ENCODE data around the gene RASGEF1C. TPM values are rescaled to one million over a fixed set of nuclear protein-coding genes. Genes with fewer than 3 reads are reported as not detected.

The RASGEF1C gene
- total RNA-seq, 6 experiments from 2014 or later = not detected

GRCh38 chr5:180115326-180116076 lies 93.5 kb downstream of the RASGEF1C start:
- peaks cover 2% of the 10 kb centered on the region for H3K27me3 Mint-ChIP-seq (ENCODE audit: insufficient read depth)
- no peaks in the 10 kb centered on the region for H3K4me1 Mint-ChIP-seq (ENCODE audit: low read depth)
- TF ChIP-seq CTCF (IDR thresholded peaks at IDR 0.05) = no peak
- H3K27ac Mint-ChIP-seq = no peak overlapping the region
- peaks cover 12% of the 10 kb centered on the region; the same call in 1 of the 2 replicates for H3K36me3 Mint-ChIP-seq (ENCODE audit: low read depth)
- peaks cover 35% of the 10 kb centered on the region for H3K9me3 Mint-ChIP-seq
- DNase-seq = no peak
- no peak overlapping the region for H3K4me3 Mint-ChIP-seq

DNA sequence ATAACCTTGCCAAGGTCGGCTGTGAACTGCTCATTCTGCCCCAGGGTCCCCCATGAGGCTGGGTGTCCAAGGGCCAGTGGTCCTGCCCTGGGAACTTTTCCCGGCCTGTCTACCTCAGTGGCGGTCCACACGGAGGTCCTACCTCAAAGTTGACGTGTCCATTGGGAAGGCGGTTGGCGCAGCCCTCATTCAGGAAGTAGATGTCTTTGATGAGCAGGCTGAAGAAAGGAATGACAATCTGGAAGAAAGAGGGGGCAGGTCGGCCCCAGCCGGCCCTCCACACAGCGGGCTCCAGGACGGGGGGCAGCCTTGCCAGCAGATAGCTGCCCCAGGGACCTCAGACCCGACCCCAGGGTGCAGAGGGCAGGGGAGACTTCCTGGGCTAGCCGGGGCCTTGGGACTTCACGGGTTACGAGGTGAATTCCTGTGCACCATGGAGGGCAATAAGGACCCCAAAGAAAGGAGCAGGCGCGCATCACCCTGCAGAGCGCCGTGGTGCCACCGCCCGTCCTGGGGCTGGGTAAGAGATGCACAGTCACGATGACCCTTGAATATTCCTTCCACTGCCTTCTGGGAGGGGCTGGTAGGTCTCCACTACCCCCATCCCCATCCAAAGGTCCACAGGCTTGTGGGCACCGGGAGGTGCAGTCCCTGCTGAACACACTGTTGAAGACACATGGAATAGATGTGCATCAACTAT lies 94.6 kb downstream of the RASGEF1C start:
- H3K27me3 Mint-ChIP-seq (ENCODE audit: insufficient read depth) = peaks cover 2% of the 10 kb centered on the region
- peaks cover 42% of the 10 kb centered on the region for H3K9me3 Mint-ChIP-seq
- no peak for TF ChIP-seq CTCF (IDR thresholded peaks at IDR 0.05)
- H3K27ac Mint-ChIP-seq = no peak overlapping the region
- H3K4me1 Mint-ChIP-seq (ENCODE audit: low read depth) = no peaks in the 10 kb centered on the region
- H3K4me3 Mint-ChIP-seq = no peak overlapping the region
- peaks cover 12% of the 10 kb centered on the region; the same call in 1 of the 2 replicates for H3K36me3 Mint-ChIP-seq (ENCODE audit: low read depth)
- DNase-seq = no peak

DNA sequence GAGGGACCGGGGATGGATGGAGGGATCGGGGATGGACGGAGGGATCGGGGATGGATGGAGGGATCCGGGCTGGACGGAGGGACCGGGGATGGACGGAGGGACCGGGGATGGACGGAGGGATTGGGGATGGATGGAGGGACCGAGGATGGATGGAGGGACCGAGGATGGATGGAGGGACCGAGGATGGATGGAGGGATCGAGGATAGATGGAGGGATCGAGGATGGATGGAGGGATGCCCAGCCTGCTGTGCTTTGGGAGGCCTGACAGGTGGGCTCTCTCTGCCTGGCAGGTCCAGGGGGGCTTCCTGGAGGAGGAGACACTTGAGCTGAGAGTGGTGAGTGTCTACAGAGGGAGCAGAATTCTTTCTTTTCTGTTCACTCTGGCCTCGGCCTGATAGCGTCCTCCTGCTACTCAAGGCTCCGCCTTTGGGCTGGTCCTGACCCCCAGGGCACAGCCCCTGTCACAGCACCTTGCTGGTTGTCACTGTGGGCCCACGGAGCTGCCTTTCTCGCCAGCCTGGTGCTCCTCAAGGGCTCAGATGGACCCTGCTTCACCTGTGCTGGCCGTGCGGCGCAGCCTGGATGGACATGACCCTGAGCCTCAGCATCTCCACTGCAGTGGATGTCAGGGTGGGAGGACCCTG lies 95.2 kb downstream of the RASGEF1C start:
- Mint-ChIP-seq H3K4me3 (no peak overlapping the region), H3K36me3 (ENCODE audit: low read depth) (peaks cover 12% of the 10 kb centered on the region; the same call in 1 of the 2 replicates)

DNA sequence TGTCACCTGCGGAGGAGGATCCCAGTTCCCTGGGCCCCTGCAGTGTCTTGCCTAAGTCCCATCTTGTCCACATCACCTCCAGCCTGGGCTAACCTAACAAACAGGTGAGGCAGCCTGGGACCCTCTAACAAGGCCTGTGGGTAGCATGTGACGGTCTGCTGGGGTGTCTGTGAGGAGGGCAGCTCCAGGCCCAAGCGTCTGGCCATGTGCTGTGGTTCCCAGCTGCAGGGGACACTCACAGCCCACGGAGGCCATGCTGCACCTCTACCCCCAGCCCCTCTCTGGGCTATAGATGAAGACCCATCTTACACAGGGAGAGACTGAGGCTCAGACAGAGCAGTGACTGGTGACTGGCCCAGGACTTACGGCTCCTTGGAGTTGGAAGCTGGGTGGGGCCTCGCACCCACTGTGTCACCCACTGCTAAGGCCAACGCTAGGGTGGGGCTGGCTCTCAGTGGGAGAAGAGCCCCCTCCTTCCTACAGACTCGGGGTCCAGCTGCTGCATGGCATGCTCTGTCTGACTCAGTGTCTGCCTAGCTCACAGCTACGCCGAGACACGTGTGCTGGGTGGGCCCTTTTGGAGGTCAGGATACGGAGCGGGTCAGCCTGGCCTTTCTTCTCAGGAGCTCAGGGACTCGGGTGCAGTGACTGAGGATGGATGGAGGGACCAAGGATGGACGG lies 96.7 kb downstream of the RASGEF1C start:
- no peak overlapping the region for H3K4me3 Mint-ChIP-seq
- peaks cover 10% of the 10 kb centered on the region for H3K36me3 Mint-ChIP-seq (ENCODE audit: low read depth)
- H3K27me3 Mint-ChIP-seq (ENCODE audit: insufficient read depth) = peaks cover 2% of the 10 kb centered on the region
- no peaks in the 10 kb centered on the region for H3K4me1 Mint-ChIP-seq (ENCODE audit: low read depth)
- no peak for DNase-seq
- H3K27ac Mint-ChIP-seq = no peak overlapping the region
- H3K9me3 Mint-ChIP-seq = peaks cover 44% of the 10 kb centered on the region
- TF ChIP-seq CTCF (IDR thresholded peaks at IDR 0.05) = no peak

More for the DNA sequence above, 95.2 kb downstream of the RASGEF1C start:
- DNase-seq = no peak
- Mint-ChIP-seq H3K9me3 (peaks cover 45% of the 10 kb centered on the region), H3K4me1 (ENCODE audit: low read depth) (no peaks in the 10 kb centered on the region), H3K27ac (no peak overlapping the region), H3K27me3 (ENCODE audit: insufficient read depth) (peaks cover 2% of the 10 kb centered on the region)
- TF ChIP-seq CTCF (IDR thresholded peaks at IDR 0.05) = no peak

DNA sequence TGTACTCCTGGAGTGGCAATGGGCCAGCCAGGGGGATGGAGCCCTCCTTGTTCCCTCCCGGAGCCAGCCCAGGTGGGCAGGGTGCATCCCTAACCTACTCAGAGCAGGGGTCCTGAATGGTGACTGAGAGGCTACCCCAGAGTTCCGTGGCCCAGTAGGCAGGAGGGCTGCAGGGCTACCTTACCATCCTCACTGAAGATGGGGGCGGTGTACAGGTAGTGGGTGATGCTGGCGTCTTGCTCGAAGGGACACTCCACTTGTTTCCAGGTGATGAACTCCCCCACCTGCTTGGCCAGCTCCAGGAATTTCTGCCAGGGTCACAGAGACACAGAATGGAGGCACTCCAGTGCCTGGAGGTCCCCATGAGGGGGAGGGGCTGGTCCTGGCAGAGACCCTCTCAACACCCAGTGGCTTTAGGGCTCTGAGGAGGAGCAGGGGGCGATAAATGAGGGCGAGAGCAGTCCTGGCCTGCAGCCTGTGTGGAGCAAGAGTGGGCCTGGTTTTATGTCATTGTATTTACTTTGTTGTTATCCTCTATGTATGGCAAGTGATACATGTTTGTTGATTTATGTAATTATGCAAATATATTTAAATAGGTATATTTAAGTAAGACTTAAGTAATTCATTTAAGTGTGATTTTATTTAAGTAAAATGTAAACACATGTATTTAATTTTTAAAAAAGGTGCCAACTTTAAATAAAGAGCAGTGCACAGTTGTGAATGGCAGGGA lies 97.6 kb downstream of the RASGEF1C start:
- H3K27ac Mint-ChIP-seq = no peak overlapping the region
- DNase-seq = no peak
- peaks cover 52% of the 10 kb centered on the region for H3K9me3 Mint-ChIP-seq
- no peaks in the 10 kb centered on the region for H3K4me1 Mint-ChIP-seq (ENCODE audit: low read depth)
- peaks cover 16% of the 10 kb centered on the region for H3K36me3 Mint-ChIP-seq (ENCODE audit: low read depth)
- H3K4me3 Mint-ChIP-seq = no peak overlapping the region
- TF ChIP-seq CTCF (IDR thresholded peaks at IDR 0.05) = no peak
- H3K27me3 Mint-ChIP-seq (ENCODE audit: insufficient read depth) = peaks cover 2% of the 10 kb centered on the region
